B cell (primary cell): ENCODE results near the gene KCNH8. TPM values are rescaled to one million over a fixed set of nuclear protein-coding genes. Genes with fewer than 3 reads are reported as not detected.

Experiments
- ATAC-seq: fragments of 200-7000 bp; cut with Tn5 transposase; one replicate; pipeline ENCODE4 v1.10.0; 2021; ENCODE audit warnings: low read depth, mild to moderate bottlenecking, moderate number of reproducible peaks, moderate library complexity
- CTCF ChIA-PET: fragments of 350-600 bp; sonication (Branson Sonifier 250); formaldehyde crosslinking; loops from one replicate; lab custom pipeline; 2021; ENCODE audit warnings: antibody characterized with exemption, inconsistent platforms; lab: Charles Lee
- POLR2A ChIA-PET: fragments of 350-600 bp; sonication (Branson Sonifier 250); formaldehyde crosslinking; loops from one replicate; lab custom pipeline; 2021; ENCODE audit warnings: antibody characterized with exemption; lab: Charles Lee
- DNase-seq: peaks from one replicate; pipeline ENCODE4 v3.0.0; 2013
- H2AFZ ChIP-seq: 2 replicates; pipeline ENCODE4 v1.6.1; 2012; ENCODE audit warnings: mild to moderate bottlenecking, low read depth, low read length; ENCODE audit not compliant: insufficient read depth, poor library complexity, severe bottlenecking
- H3K27ac ChIP-seq, 2 donors: 1 replicate in 1 of 2; 2 replicates in 1 of 2; pipeline ENCODE4 v1.5.1; 2012 to 2013; ENCODE audit warnings: low read length in 2 of 2, mild to moderate bottlenecking in 2 of 2, moderate library complexity in 1 of 2
- H3K27me3 ChIP-seq, 4 experiments: fragments of 200-600 bp in 1 of 4; sonication (generic) in 1 of 4; replicated peaks in 1 of 4; 1 replicate in 2 of 4; 2 replicates in 2 of 4; pipeline versions ENCODE4 v1.6.1 to v1.7.0; 2013 to 2016; ENCODE audit warnings: low read length in 3 of 4, mild to moderate bottlenecking in 2 of 4, mixed read lengths in 1 of 4, moderate library complexity in 1 of 4; ENCODE audit not compliant: insufficient read depth in 4 of 4, control insufficient read depth in 3 of 4; ENCODE audit errors: control extremely low read depth in 1 of 4
- H3K36me3 ChIP-seq, 2 experiments: replicated peaks in 1 of 2; 1 replicate in 1 of 2; 2 replicates in 1 of 2; pipeline versions ENCODE4 v1.6.1 to v1.7.1; 2013; ENCODE audit warnings: low read length in 1 of 2; ENCODE audit not compliant: insufficient read depth in 2 of 2, control insufficient read depth in 1 of 2; ENCODE audit errors: control extremely low read depth in 1 of 2, extremely low read depth in 1 of 2
- H3K4me1 ChIP-seq, 2 donors: fragments of 200-600 bp in 1 of 2; sonication (generic) in 1 of 2; 1 replicate in 1 of 2; 2 replicates in 1 of 2; pipeline versions ENCODE4 v1.5.1 to v1.6.1; 2013 to 2017; ENCODE audit warnings: low read length in 2 of 2; ENCODE audit not compliant: control insufficient read depth in 2 of 2, insufficient read depth in 2 of 2
- H3K4me2 ChIP-seq: replicated peaks from 2 replicates; pipeline ENCODE3; 2012; ENCODE audit warnings: mild to moderate bottlenecking, low read depth, low read length; ENCODE audit not compliant: poor library complexity, severe bottlenecking
- H3K4me3 ChIP-seq, 5 experiments: fragments of 200-600 bp in 1 of 5; sonication (generic) in 1 of 5; 1 replicate in 3 of 5; 2 replicates in 2 of 5; pipeline versions ENCODE4 v1.5.1 to v1.7.0; 2011 to 2016; ENCODE audit warnings: low read length in 4 of 5, mild to moderate bottlenecking in 4 of 5, low read depth in 2 of 5, control low read depth in 1 of 5, moderate library complexity in 1 of 5; ENCODE audit not compliant: insufficient read depth in 1 of 5; ENCODE audit errors: control extremely low read depth in 1 of 5, extremely low read depth in 1 of 5
- H3K79me2 ChIP-seq: fragments of 200-600 bp; sonication (generic); one replicate; pipeline ENCODE4 v1.6.0; 2016; ENCODE audit warnings: low read length; ENCODE audit not compliant: control insufficient read depth, insufficient read depth
- H3K9ac ChIP-seq: fragments of 200-600 bp; sonication (generic); 2 replicates; pipeline ENCODE4 v1.6.1; 2017; ENCODE audit warnings: mild to moderate bottlenecking, low read length, moderate library complexity
- H3K9me3 ChIP-seq, 3 donors: one replicate each; pipeline versions ENCODE4 v1.6.1 to v1.7.1; 2013; ENCODE audit warnings: low read length in 2 of 3; ENCODE audit not compliant: control insufficient read depth in 2 of 3, insufficient read depth in 1 of 3; ENCODE audit errors: control extremely low read depth in 1 of 3
- H4K20me1 ChIP-seq: 2 replicates; pipeline ENCODE4 v1.6.0; 2012; ENCODE audit warnings: mild to moderate bottlenecking, low read length; ENCODE audit not compliant: insufficient read depth, control insufficient read depth, poor library complexity, severe bottlenecking
- H3K27ac Mint-ChIP-seq: one replicate; pipeline ENCODE4 v1.8.0; 2021; ENCODE audit warnings: mixed read lengths
- H3K27me3 Mint-ChIP-seq: one replicate; pipeline ENCODE4 v1.8.0; 2021; ENCODE audit warnings: mixed read lengths
- H3K4me1 Mint-ChIP-seq: one replicate; pipeline ENCODE4 v1.8.0; 2021; ENCODE audit warnings: mixed read lengths
- H3K4me3 Mint-ChIP-seq: one replicate; pipeline ENCODE4 v1.8.0; 2021; ENCODE audit warnings: mixed read lengths
- H3K9me3 Mint-ChIP-seq: one replicate; pipeline ENCODE4 v1.8.0; 2022; ENCODE audit warnings: mixed read lengths; ENCODE audit not compliant: insufficient read depth
- CTCF ChIP-seq: fragments of 200-600 bp; IDR thresholded peaks from one replicate; pipeline ENCODE4 v1.8.0; 2022; ENCODE audit warnings: antibody characterized with exemption, mild to moderate bottlenecking
- EZH2 ChIP-seq: IDR thresholded peaks from 2 replicates; pipeline ENCODE4 v1.6.1; 2012; ENCODE audit warnings: borderline replicate concordance, low read depth, mild to moderate bottlenecking, moderate library complexity, low read length; ENCODE audit not compliant: insufficient read depth, poor library complexity, severe bottlenecking
- WGBS: methylation state at CpG from one replicate; pipeline ENCODE4 v1.1.5; 2013; ENCODE audit warnings: missing lambda C conversion rate; ENCODE audit not compliant: insufficient coverage; 5-methylcytosine and 5-hydroxymethylcytosine counted together
- intact Hi-C: fragments of 100-400 bp; cut with micrococcal nuclease; formaldehyde crosslinking; loops from one replicate; pipeline ENCODE4 v1.10.0; 2022
- polyA plus RNA-seq: library from polyadenylated mRNA; depleted of rRNA; stranded (reverse); fragments of >200 nt; gene quantifications from 2 replicates; pipeline ENCODE4 v1.2.3, GENCODE V29; 2012
- total RNA-seq, 2 donors: library from RNA; stranded (reverse); fragments of 120-200 nt in 1 of 2; gene quantifications; 1 replicate in 1 of 2; 2 replicates in 1 of 2; pipeline versions ENCODE4 v1.2.3 to v1.2.4, GENCODE V29; 2013 to 2022

Gene KCNH8
- total and polyA plus RNA-seq, 2 donors (not counting 1 experiment from before 2014, with no cell fraction given): 4.0 to 12.7 TPM

- H4K20me1 ChIP-seq: no peaks in the 10 kb centered on the region
- Mint-ChIP-seq H3K27ac (no peak overlapping the region), H3K9me3 (no peaks in the 10 kb centered on the region), H3K4me1 (peaks cover 8% of the 10 kb centered on the region), H3K27me3 (no peaks in the 10 kb centered on the region), H3K4me3 (no peak overlapping the region)
- no peaks in the 10 kb centered on the region for H3K79me2 ChIP-seq
- H3K4me3 ChIP-seq: no peak overlapping the region
- CTCF ChIA-PET: no interaction called here
- no peaks in the 10 kb centered on the region for H3K36me3 ChIP-seq
- ATAC-seq (peak; percentile 64), DNase-seq (peak; percentile 37)
- no peaks in the 10 kb centered on the region for H3K9me3 ChIP-seq
- no peak overlapping the region for H3K27ac ChIP-seq
- H3K27me3 ChIP-seq: no peaks in the 10 kb centered on the region
- POLR2A ChIA-PET: no interaction called here
- H3K9ac ChIP-seq: no peak overlapping the region
- intact Hi-C loops: no loop called here
- no peak overlapping the region for H3K4me2 ChIP-seq
- TF ChIP-seq EZH2 (no peak), CTCF (no peak)
- H3K4me1 ChIP-seq: peaks cover 0 to 6% of the 10 kb centered on the region in 2 donors
- H2AFZ ChIP-seq: no peak overlapping the region
- 57% methylated on average over 3 of the region's 3 CpGs for WGBS
Measured at GRCh38 chr3:19272296-19272695, 124.0 kb downstream of the KCNH8 start.

DNA sequence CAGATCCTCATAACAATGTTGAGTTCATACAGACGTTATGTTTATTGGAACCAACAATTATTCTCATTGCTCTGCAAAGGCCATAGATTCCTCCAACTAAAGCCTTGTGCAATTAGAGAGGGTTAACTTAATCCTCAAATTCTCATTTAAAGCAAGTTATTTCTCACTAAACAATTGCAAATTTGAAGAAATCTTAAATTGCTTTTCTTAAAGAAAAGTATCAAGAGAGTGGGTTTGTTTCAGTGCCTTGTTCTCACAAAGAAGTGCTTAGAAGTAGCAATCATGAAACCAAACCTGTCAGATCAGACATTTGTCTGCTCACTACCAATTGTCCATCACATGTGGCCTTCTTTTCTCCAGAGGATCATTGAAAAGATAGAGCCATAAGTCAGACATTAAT is 124.8 kb downstream of the KCNH8 start:
- ChIA-PET POLR2A (no interaction called here), CTCF (no interaction called here)
- intact Hi-C loops: no loop called here
- no peak overlapping the region for H3K4me2 ChIP-seq
- no peaks in the 10 kb centered on the region for H3K79me2 ChIP-seq
- H3K9me3 Mint-ChIP-seq: no peaks in the 10 kb centered on the region
- H3K27ac Mint-ChIP-seq: no peak overlapping the region
- TF ChIP-seq CTCF (no peak), EZH2 (no peak)
- H3K4me3 Mint-ChIP-seq: no peak overlapping the region
- no peak overlapping the region for H3K4me3 ChIP-seq
- no peak overlapping the region for H2AFZ ChIP-seq
- no peaks in the 10 kb centered on the region for H3K27me3 Mint-ChIP-seq
- ATAC-seq: no peak
- no peaks in the 10 kb centered on the region for H4K20me1 ChIP-seq
- no peaks in the 10 kb centered on the region for H3K9me3 ChIP-seq
- no peak overlapping the region for H3K9ac ChIP-seq
- no peaks in the 10 kb centered on the region for H3K36me3 ChIP-seq
- no peak for DNase-seq
- H3K4me1 Mint-ChIP-seq: peaks cover 8% of the 10 kb centered on the region
- no peak overlapping the region for H3K27ac ChIP-seq
- no CpG with 5 or more reads among the region's 1 CpG for WGBS
- H3K27me3 ChIP-seq: no peaks in the 10 kb centered on the region
- H3K4me1 ChIP-seq: peaks cover 0 to 6% of the 10 kb centered on the region in 2 donors
